HL-60 (cell line): Measurements from ENCODE around the gene XPR1.

Experiments used
- CTCF ChIP-seq: IDR thresholded peaks from one replicate; pipeline ENCODE4 v1.5.1; 2011; ENCODE audit warnings: low read length, control low read depth, inconsistent platforms; ENCODE audit not compliant: insufficient read depth
- GABPA ChIP-seq: IDR thresholded peaks from 2 replicates; pipeline ENCODE4 v1.6.1; 2012; ENCODE audit warnings: low read depth
- POLR2AphosphoS5 ChIP-seq: IDR thresholded peaks from 2 replicates; pipeline ENCODE4 v1.6.1; 2012; ENCODE audit warnings: low read depth
- REST ChIP-seq: IDR thresholded peaks from 2 replicates; pipeline ENCODE4 v1.6.1; 2012; ENCODE audit warnings: low read depth; ENCODE audit not compliant: insufficient replicate concordance
- SPI1 ChIP-seq: IDR thresholded peaks from 2 replicates; pipeline ENCODE4 v1.6.1; 2012; ENCODE audit warnings: low read depth, mild to moderate bottlenecking, borderline replicate concordance

- no peak for TF ChIP-seq CTCF
- no peak for TF ChIP-seq REST
- TF ChIP-seq SPI1: no peak
- no peak for TF ChIP-seq POLR2AphosphoS5
- no peak for TF ChIP-seq GABPA
Measured at GRCh38 chr1:180595966-180596365, 35.9 kb upstream of the XPR1 start.
